Vagina (tissue), 2 donors: ENCODE measurements around the gene GPR108.

Experiments used
- CTCF ChIP-seq, 3 experiments: fragments of 450-650 bp in 2 of 3; fragments of 200-600 bp in 1 of 3; sonication (generic) in 1 of 3; IDR thresholded peaks; one replicate each; pipeline ENCODE4 v1.5.1; 2017 to 2019; ENCODE audit warnings: antibody characterized with exemption in 3 of 3, mild to moderate bottlenecking in 2 of 3, moderate library complexity in 2 of 3
- POLR2A ChIP-seq, 2 donors: fragments of 450-650 bp; IDR thresholded peaks; one replicate each; pipeline ENCODE4 v1.6.1; 2017; ENCODE audit warnings: antibody characterized with exemption in 2 of 2, mild to moderate bottlenecking in 2 of 2, moderate library complexity in 2 of 2

GRCh38 chr19:6713773-6714692, 23.3 kb downstream of the GPR108 start:
- TF ChIP-seq CTCF (IDR thresholded peaks at IDR 0.05) (no peak), POLR2A (IDR thresholded peaks at IDR 0.05) (no peak)
